Thyroid gland (tissue), 4 donors: ENCODE results near the gene DNAH14.

Experiments used
- CTCF ChIP-seq, 6 experiments: fragments of 200-600 bp in 3 of 6; fragments of 450-650 bp in 3 of 6; sonication (generic) in 3 of 6; IDR thresholded peaks; one replicate each; pipeline ENCODE4 v1.5.1; 2016 to 2019; ENCODE audit warnings: antibody characterized with exemption in 6 of 6, mild to moderate bottlenecking in 2 of 6, inconsistent platforms in 1 of 6, moderate library complexity in 1 of 6
- POLR2A ChIP-seq, 2 donors: fragments of 450-650 bp; IDR thresholded peaks; one replicate each; pipeline ENCODE4 v1.6.1; 2017; ENCODE audit warnings: antibody characterized with exemption in 2 of 2, mild to moderate bottlenecking in 2 of 2, moderate library complexity in 1 of 2

DNA sequence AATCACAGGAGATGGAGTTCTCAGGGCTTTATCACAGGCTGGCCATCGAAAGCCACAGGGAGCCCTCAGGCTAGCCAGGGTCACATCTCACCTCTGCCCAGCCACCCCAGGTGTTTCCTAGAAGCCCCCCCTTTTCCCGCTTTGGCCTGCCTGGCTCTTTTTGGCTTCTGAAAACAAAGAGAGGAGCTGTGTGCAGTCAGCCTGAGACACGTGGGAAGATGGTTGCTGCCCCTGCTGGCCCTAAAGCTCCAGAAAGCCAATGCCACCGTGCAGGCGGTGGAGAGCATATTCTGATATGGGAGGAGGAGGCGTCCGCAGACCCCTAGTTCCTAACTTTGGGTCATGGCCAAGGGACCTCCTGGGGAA is 517.1 kb downstream of the DNAH14 start:
- TF ChIP-seq POLR2A (IDR thresholded peaks at IDR 0.05) (no peak), CTCF (IDR thresholded peaks at IDR 0.05) (no peak)
